ELF-1 (cell line): ENCODE data around the gene ENTREP1.
"Not testable (repeated sequence)": the region's sequence is repeated elsewhere in the genome, so short reads cannot be mapped to it uniquely, and the experiment has no call there.

Source experiments
- DNase-seq: peaks from one replicate; pipeline ENCODE4 v3.0.0-alpha.2; 2016; ENCODE audit warnings: low read depth, low spot score

Gene ENTREP1, protein sequence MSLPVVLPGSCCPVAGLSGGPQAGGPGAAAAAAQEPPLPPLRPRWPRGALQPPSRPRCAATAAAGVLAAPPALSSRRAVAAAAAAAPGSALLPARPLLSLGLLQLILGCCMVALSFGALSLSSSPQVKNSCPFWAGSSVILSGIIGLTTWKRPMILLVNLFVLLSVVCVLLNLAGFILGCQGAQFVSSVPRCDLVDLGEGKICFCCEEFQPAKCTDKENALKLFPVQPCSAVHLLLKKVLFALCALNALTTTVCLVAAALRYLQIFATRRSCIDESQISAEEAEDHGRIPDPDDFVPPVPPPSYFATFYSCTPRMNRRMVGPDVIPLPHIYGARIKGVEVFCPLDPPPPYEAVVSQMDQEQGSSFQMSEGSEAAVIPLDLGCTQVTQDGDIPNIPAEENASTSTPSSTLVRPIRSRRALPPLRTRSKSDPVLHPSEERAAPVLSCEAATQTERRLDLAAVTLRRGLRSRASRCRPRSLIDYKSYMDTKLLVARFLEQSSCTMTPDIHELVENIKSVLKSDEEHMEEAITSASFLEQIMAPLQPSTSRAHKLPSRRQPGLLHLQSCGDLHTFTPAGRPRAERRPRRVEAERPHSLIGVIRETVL

DNA sequence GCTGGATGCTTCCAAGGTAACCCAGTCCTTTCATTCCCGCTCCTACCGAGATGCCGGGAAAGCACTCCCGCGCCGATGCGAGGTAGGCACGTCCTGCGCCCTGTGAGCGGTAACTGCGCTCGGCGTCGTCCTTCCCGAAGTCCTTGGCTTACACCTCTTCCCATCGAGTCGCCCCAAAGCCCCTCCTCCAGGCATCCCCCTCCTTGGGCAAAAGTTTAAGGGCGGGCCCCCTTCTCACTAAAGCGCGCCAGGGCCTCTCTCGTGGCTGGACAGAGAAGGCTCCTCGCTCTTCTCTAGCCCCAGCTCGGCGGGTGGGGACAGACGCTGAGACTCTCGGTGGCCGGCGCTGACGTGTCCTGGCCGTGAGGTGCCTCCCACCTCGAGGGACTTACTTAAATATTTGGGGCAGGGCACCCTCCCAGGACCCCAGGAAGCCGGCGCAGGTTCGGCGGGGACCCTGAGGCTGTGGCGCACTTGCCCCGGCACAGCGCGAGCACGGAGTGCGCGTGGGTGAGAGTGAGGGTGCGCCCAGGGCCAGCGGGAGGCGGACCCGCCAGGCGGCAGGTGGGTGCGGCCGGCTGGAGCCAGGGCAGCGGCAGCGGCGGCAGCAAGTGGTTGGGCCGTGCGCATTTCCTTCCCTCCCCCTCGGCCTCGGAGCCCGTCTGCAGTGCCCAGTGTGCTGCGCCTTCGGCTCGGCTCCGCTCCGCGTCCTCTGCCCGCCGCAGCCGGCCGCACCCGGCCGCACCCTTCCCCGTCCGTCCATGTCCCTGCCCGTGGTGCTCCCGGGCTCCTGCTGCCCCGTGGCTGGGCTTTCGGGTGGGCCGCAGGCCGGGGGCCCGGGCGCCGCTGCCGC is at the start of gene ENTREP1:
Gene ENTREP1 (plus strand): TSS at position 667 of the 853 bp plus-strand sequence. CDS start 95 bp downstream, at position 762.
- peak; percentile 71 for DNase-seq

DNA sequence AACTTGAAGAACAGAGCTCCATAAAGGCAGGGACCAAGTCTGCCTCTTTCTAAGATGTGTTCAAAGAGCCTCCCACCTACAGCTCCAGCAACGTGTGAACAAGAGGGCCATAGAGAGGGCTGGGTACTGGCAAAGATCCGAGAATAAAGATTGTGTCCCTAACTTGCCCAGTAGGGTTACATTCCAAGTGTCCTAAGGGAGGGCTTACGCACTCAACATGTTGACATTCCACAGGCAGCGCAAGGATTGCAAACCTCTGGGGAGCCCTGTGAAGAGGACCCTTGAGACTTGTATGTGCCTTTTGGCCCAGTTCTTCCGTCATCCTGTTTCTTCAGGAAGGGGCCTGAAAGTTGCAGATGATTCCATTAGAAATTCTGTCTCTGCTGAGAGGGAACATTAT is 48.2 kb upstream of the ENTREP1 start:
- peak; percentile 6 for DNase-seq

DNA sequence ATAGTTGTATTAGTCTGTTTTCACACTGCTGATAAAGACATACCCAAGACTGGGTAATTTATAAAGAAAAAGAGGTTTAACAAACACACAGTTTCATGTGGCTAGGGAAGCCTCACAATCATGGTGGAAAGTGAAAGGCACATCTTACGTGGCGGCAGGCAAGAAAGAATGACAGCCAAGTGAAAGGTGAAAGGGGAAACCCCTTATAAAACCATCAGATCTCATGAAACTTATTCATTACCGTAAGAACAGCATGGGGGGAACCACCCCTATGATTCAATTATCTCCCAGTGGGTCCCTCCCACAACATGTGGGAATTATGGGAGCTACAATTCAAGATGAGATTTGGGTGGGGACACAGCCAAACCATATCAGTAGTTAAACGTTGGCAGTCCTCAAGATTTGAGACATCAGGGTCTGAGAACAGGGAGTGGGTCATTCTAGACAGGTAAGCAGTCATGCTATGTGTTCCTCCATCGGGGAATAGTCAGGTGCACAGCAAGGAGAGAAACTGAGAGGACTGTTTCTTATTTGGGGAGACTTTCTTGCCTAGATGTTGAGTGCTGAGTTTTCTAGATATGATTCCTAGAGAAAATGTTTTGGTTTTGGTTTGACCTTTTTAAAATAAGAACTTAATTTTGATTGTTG is 45.8 kb upstream of the ENTREP1 start:
- no peak for DNase-seq

DNA sequence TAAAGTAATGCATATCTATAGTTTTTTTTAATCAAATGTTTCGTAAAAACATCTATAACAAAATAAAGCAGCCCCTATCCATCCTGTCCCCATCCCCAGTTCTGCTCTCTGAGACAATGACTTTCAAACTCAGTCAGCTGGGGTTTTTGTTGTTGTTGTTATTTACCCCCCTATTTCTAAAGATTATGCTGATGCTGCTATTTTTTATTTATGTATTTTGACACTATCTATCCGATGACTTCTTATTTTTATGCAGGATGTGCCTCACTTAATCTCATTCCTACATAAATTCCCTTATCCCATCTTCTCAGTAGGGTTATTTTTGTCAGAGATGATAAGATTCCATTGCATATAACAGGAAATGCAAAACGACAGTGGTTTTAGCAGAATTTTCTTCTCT is 45.3 kb upstream of the ENTREP1 start:
- DNase-seq = no peak

DNA sequence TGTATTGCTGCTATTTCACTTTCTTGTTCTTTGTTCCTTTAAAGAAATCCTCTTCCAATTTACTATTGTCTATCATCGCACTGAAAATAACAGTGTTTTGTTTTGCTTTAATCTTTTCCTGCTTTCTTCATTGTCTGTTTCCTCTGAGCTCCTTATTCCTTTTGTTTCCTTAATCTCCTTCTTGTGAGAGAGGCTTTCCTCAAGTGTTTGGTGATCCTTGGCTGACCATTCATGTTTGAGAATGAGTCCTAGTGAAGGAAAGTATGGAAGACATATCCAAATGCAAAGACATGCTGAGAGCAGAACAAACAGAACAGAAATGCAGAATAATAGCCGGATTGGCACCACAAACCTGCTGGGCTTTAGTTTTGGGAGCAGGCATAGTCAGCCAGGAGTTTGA is 42.0 kb upstream of the ENTREP1 start:
- no peak for DNase-seq

DNA sequence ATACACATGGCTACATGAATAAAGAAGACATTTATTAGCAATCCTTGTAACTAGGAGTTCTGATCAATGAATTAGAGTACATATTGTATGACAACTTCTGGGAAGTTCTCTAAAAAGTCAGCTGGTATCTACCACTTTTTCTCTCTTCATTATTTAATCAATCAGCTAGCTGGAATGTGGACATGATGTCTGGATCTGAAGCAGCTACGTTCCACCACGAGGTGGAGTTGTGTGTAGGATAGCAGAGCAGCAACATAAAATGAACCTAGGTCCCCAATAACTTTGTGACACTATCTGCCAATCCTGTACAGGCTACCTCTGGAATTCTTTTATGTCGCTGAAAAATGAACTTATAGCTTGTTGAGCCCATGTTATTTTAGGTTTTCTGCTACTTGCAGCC is 32.9 kb upstream of the ENTREP1 start:
- DNase-seq = no peak

DNA sequence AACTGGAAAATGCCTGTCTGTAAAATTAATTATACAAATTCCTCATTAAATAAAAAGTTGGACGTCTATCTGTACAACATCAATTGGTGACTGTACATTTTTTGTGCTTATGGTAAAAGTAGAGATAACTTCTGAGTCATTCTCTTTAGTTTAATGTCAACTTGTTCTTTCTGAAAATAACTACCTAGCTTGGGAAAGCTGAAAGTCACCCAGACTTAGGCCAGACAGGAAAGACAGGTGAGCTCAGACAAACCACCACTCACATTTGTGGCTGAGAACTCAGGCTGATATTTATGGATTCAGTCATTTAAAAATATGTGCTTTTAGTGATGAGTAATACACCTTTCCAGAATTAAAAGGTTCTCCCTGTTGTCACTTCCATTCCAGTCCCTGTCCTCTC is 31.9 kb upstream of the ENTREP1 start:
- DNase-seq = no peak

DNA sequence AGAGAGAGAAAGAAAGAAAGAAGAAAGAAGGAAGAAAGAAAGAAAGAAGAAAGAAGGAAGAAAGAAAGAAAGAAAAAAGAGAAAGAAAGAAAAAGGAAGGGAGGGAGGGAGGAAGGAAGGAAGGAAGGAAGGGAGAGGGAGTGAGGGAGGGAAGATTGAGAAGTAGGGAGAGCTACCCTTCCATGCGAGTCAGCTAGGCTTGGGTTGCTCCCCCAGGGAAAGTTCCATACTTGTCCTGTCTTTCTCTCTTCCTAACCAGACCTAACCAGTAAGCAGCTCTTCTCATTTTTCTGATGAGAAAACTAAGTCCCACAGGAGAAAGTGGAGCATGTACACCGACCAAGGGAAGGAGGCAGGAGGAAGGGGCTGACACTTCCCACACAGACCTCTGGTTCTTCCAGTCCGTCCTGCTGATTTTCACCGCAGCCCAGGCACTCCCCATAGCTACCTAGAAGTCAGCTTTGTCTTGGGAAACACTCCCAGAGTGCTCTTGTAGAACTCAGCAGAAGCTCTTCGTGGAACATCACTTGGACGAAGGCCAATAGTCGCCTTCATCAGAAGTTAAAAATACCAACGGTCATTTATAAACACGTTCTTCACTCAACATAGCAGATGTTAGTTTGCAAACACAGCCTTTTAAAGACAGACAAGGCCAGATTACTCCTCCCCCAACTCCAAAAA is 29.0 kb upstream of the ENTREP1 start:
- no peak for DNase-seq

DNA sequence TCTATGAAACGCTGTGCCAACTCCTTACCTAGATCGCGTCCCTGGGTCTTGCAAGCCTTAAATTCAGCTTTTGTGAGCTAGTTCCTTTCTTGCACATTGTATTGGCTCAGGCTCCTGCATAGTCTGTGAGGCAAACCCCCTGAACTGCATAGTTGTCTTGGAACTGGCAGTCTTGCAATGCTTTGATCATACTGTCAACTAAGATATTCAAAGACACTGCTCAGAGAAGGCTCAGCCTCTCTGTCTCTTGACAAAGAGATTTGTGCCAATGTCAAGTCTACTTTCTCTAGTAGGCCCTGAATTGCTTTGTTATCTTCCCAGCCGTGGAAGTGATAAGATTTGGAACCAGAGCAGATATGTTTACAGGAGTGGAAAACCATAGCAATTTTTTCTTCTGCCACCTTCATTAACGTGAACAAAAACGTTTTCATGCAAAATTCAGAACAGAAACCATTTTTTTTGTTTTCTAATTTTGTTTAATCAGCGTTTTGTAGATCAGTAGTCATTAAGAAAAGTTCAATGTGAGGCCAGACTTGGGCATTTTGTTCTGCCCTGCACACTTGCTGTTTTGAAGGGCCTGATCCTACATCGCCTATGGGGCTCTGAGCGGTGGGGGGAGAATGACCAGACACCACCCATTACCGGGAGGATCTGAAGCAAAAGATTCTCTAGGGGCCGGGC is 27.6 kb upstream of the ENTREP1 start:
- DNase-seq = no peak

DNA sequence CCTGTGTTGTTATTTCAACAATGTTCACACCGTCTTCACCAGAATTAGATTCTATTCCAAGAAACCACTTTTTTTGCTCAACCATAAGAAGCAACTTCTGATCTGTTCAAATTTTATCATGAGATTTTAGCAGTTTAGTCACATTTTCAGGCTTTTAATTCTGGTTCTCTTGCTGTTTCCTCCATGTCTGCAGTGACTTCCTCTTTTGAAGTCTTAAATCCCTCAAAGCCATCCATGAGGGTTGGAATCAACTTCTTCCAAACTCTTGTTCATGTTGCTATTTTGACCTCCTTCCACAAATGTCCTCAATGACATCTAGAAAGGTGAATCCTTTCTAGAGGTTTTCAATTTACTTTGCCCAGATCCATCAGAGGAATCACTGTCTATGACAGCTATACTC is 25.7 kb upstream of the ENTREP1 start:
- no peak for DNase-seq

DNA sequence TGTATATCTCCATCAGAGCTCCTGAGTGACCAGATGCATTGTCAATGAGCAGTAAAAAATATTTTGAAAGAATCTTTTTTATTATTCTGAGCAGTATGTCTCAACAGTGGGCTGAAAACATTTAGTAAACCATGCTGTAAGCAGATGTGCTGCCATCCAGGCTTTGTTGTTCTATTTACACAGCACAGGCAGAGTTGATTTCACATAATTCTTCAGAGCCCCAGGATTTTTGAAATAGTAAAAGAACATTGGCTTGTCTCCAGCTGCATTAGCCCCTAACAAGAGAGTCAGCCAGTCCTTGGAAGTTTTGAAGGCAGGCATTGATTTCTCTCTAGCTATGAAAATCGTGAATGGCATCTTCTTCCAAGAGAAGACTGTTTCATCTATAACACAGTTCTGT is 25.2 kb upstream of the ENTREP1 start:
- DNase-seq = no peak

DNA sequence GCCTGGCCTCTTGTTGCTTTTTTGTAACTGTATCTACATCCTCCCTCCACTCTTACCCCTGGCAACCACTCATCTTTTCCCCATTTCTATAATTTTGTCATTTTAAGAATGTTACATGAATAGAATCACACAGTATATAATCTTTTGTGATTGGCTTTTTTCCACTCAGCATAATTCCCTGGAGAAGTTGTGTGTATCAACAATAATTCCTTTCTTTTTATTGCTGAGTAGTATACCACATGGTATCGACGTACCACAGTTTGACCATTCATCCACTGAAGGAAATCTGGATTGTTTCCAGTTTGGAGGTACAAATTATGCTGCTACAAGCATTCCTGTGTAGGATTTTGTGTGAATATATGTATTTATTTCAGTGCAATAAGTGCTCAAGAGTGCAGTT is 21.7 kb upstream of the ENTREP1 start:
- no peak for DNase-seq

DNA sequence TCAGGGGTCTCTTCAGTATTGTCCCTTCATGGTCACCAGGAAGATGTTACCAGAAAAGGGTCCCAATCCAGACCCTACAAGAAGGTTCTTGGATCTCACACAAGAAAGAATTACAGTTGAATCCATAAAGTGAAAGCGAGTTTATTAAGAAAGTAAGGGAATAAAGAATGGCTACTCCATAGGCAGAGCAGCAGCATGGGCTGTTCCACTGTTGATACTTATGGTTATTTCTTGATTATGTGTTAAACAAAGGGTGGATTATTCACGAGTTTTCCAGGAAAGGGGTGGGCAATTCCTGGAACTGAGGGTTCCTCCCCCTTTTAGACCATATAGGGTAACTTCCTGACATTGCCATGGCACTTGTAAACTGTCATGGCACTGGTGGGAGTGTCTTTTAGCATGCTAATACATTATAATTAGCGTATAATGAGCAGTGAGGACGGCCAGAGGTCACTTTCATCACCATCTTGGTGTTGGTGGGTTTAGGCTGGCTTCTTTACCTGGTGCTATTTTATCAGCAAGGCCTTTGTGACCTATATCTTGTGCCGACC is 18.0 kb upstream of the ENTREP1 start:
- not testable (repeated sequence) for DNase-seq

DNA sequence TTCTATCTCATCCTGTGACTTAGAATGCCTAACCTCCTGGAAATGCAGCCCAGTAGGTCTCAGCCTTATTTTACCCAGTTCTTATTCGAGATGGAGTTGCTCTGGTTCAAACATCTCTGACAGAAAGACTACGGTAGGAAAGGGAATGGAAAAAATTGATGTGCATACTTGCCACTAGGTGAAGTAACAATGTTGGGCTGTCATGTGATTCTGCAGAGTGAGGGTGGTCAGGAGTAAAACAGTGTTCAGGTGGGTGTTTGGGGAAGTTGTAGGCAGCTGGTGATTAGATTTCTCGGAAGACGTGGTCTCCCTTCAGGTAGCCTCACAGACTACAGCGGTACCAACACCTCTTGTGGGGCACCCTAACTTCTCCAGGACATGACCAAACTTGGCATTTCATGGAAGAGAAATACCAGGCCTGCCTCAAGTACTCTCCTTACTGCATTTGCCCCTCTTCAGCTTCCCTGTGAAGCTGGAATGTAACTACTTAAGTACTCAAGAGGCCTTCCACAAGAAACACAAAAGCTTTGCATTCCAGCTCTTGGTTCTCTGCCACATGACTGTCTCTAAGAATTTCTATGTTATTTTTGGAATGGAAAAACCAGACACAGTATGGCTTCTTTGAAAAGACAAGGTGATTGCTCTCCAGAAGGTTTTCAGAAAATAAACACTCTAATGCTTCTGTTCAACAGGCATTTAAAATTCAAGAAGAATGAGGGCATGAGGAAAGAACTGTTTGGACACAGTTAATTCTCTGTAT is 17.4 kb upstream of the ENTREP1 start:
- peak; percentile 70 for DNase-seq

DNA sequence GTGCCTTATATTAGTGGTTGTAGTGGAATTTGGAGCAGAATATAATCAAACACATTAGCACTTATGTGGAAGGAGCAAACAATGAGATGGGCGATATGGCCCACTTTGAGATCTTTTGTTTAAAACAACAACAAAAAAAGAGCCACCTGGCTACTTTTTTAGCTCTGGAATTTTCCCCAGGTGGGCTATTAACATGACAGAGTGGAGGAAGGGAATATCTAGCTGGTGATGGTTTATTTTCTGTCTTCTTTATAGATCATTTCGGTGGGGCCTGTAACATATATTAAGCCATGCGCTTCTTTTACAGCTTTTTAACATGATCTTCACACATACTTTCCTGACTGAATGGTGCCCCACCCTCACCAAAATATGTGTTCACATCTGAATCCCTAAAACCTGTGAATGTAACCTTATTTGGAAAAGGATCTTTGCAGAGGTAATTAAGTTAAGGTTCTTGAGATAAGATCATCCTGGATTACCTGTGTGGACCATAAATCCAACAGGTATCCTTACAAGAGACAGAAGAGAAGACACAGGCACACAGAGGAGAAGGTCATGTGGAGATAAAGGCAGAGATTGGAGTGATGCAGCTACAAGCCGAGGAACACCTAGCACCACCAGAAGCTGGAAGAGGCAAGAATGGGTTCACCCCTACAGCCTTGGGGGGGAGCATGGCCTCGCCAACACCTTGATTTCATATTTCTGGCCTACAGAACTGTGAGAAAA is 16.6 kb upstream of the ENTREP1 start:
- DNase-seq = peak; percentile 14

DNA sequence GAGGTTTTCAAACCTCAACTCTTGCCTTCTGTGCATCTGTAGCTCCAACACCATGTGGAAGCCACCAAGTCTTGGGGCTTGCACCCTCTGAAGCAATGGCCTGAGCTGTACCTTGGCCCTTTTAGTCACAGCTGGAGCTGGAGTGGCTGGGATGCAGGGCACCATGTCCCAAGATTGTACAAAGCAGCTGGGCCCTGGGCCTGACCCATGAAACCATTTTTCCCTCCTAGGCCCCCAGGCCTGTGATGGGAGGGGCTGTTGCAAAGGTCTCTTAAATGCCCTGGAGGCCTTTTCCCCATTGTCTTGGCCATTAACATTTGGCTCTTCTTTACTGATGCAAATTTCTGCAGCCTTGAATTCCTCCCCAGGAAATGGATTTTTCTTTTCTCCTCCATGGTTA is 11.8 kb upstream of the ENTREP1 start:
- DNase-seq = peak; percentile 15

DNA sequence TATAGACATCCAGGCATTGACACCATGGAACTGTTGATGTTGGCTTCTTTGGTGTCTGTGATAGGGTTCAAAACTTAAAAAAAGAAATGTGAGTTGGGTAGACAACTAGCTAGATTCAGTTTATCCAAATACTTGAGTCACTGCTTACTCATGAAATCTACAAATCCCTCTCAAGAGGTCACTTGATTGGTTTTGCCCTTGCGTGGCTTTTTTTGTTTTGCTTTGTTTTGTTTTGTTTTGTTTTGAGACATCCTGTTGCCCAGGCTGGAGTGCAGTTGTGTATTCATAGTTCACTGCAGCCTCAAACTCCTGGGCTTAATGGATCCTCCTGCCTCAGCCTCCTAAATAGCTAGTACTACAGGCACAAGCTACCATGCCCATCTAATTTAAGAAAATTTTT is 10.5 kb upstream of the ENTREP1 start:
- DNase-seq = no peak

DNA sequence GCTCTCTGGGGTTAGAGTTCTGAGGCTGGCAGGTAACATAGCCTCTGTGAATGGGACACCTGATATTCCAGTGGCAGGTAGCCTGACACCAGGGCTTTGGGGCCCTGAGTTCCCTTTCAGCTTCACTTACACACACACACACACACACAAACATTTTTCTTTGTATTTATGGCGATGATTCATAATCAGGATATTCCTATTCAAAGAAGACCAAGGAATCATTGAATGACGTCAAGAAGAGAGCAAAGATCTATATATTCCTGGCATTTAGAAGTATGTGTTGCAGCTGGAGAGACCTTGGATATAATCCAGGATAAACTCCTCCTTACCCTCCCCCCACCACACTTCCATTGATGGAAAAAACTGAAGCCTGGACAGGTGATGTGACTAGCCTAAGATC is 7.9 kb upstream of the ENTREP1 start:
- no peak for DNase-seq

DNA sequence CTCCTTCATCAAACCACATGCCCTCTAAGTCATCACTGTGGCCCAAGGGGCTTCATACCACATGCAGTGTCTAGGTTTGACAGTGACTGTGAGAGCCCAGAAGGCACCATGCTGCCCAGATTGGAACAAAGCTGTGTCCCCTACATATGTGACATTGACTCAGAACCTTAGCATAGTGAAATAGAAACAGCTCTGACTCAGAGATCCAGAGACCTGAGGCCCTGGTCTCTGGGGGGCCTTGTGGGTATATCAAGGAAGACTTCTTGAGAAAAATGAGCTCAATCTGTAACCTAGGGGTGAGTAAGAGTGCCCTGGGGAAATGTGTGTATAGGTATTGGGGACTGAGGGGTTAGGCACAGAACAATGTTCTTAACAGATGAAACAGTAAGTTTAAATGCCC is 7.1 kb upstream of the ENTREP1 start:
- DNase-seq = no peak
